ENCODE measurements around the gene GNG11.
A peak's percentile ranks its signal among the peaks of the same experiment; 100 is the strongest.

The GNG11 gene

DNA sequence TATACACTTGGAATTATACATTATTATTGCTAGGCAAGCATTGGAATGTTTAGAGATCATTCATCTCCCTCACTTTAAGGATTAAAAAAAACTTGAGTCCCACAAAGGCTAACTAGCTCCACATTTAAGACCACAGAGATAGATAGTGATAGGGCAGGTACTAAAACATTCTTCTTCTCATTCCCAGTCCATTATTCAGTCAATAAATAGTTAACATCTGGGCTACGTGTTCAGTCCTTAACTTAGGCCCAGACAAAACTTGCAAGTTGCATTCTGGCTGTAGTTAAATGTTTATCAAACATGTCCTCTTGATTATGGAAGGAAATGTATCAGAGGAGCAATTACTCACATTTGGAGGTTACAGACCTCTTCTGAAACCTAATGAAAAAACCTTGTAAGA lies 2.4 kb downstream of the GNG11 start:
- no peak for TF ChIP-seq EZH2phosphoT487 (IDR thresholded peaks at IDR 0.05; ENCODE audit: borderline replicate concordance, low read length)
- TF ChIP-seq, protein P1, sequence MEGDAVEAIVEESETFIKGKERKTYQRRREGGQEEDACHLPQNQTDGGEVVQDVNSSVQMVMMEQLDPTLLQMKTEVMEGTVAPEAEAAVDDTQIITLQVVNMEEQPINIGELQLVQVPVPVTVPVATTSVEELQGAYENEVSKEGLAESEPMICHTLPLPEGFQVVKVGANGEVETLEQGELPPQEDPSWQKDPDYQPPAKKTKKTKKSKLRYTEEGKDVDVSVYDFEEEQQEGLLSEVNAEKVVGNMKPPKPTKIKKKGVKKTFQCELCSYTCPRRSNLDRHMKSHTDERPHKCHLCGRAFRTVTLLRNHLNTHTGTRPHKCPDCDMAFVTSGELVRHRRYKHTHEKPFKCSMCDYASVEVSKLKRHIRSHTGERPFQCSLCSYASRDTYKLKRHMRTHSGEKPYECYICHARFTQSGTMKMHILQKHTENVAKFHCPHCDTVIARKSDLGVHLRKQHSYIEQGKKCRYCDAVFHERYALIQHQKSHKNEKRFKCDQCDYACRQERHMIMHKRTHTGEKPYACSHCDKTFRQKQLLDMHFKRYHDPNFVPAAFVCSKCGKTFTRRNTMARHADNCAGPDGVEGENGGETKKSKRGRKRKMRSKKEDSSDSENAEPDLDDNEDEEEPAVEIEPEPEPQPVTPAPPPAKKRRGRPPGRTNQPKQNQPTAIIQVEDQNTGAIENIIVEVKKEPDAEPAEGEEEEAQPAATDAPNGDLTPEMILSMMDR (IDR thresholded peaks at IDR 0.05; ENCODE audit: low read depth, low read length, poor library complexity, severe bottlenecking): no peak
- Histone ChIP-seq H3F3A (ENCODE audit: control insufficient read depth, insufficient read depth) (peaks cover 7% of the 10 kb centered on the region), H3K36me3 (ENCODE audit: control insufficient read depth, low read length) (0 out of 2 replicates have a peak, but pooled peaks cover 4% of the 10 kb centered on the region), H4K20me1 (ENCODE audit: control insufficient read depth, insufficient read depth, low read depth, low read length) (no peaks in the 10 kb centered on the region), H3K4me2 (ENCODE audit: low read length) (peak overlapping the region; percentile 76), H3K4me3 (ENCODE audit: low read length) (peak overlapping the region; percentile 83), H3K79me2 (ENCODE audit: control insufficient read depth, low read length) (peaks cover 23% of the 10 kb centered on the region), H3K9me3 (ENCODE audit: control insufficient read depth, insufficient read depth, low read length) (no peaks in the 10 kb centered on the region), H3K4me1 (ENCODE audit: control insufficient read depth, low read length) (peaks cover 36% of the 10 kb centered on the region), H3K9me2 (replicated peaks; ENCODE audit: control insufficient read depth, low read length) (no peaks in the 10 kb centered on the region), H3K27me3 (ENCODE audit: control insufficient read depth, low read length) (no peaks in the 10 kb centered on the region), H3K27ac (ENCODE audit: low read depth, low read length) (no peak overlapping the region)

DNA sequence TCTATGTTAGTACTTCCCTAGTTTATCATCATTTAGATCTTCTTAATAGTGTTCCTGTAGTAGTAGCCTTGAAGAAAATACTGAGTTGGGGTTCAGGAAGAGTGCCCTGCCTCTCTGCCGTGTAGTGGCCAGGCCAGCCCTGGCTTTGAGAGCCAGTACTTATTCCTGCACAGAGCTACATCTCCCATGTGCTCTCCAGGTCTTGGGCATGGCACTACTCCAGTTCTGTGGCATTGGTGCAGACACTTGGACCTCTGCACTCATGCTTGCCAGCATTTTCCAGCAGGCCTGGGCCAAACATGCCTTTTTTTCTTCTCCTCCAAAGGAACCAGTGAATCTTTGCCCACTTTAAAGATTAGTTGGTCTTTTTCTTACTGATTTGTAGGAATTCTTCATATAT lies 5.3 kb downstream of the GNG11 start:
- Histone ChIP-seq H3K36me3 (ENCODE audit: control insufficient read depth, low read length) (0 out of 2 replicates have a peak, but pooled peaks cover 4% of the 10 kb centered on the region), H3K4me2 (ENCODE audit: low read length) (no peak overlapping the region), H3K27ac (ENCODE audit: low read depth, low read length) (no peak overlapping the region), H3K4me3 (ENCODE audit: low read length) (no peak overlapping the region), H3K27me3 (ENCODE audit: control insufficient read depth, low read length) (no peaks in the 10 kb centered on the region), H3K9me3 (ENCODE audit: control insufficient read depth, insufficient read depth, low read length) (no peaks in the 10 kb centered on the region), H3F3A (ENCODE audit: control insufficient read depth, insufficient read depth) (no peaks in the 10 kb centered on the region), H4K20me1 (ENCODE audit: control insufficient read depth, insufficient read depth, low read depth, low read length) (no peaks in the 10 kb centered on the region), H3K9me2 (replicated peaks; ENCODE audit: control insufficient read depth, low read length) (no peaks in the 10 kb centered on the region), H3K4me1 (ENCODE audit: control insufficient read depth, low read length) (peaks cover 21% of the 10 kb centered on the region), H3K79me2 (ENCODE audit: control insufficient read depth, low read length) (peaks cover 23% of the 10 kb centered on the region)
- TF ChIP-seq, protein P1 (IDR thresholded peaks at IDR 0.05; ENCODE audit: low read depth, low read length, poor library complexity, severe bottlenecking): no peak
- TF ChIP-seq EZH2phosphoT487 (IDR thresholded peaks at IDR 0.05; ENCODE audit: borderline replicate concordance, low read length): no peak

DNA sequence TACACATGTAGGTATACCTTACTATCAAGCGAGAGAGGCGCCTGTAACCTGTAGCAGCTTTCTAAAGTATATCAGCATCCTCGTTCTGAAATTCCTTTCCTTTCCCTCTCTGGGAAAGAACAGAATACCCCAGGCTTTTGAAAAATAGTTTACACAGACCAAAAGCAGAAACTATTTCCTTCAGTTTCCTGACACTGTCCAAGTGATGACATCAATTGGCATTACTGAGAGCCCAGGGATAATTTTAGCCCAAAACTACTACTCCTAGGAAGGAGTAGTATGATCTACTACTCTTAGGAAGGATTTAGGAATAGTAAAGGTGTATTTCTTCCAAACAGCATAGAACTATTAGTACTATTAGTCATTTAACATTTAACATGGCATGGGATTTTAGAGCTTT lies 6.0 kb downstream of the GNG11 start:
- no peaks in the 10 kb centered on the region for H3K9me3 ChIP-seq (ENCODE audit: control insufficient read depth, insufficient read depth, low read length)
- H3K36me3 ChIP-seq (ENCODE audit: control insufficient read depth, low read length): 0 out of 2 replicates have a peak, but pooled peaks cover 4% of the 10 kb centered on the region
- H3K4me3 ChIP-seq (ENCODE audit: low read length): no peak overlapping the region
- TF ChIP-seq, protein P1 (IDR thresholded peaks at IDR 0.05; ENCODE audit: low read depth, low read length, poor library complexity, severe bottlenecking): no peak
- no peak for TF ChIP-seq EZH2phosphoT487 (IDR thresholded peaks at IDR 0.05; ENCODE audit: borderline replicate concordance, low read length)
- no peaks in the 10 kb centered on the region for H3K27me3 ChIP-seq (ENCODE audit: control insufficient read depth, low read length)
- peaks cover 17% of the 10 kb centered on the region for H3K4me1 ChIP-seq (ENCODE audit: control insufficient read depth, low read length)
- no peaks in the 10 kb centered on the region for H3F3A ChIP-seq (ENCODE audit: control insufficient read depth, insufficient read depth)
- H3K4me2 ChIP-seq (ENCODE audit: low read length): no peak overlapping the region
- no peak overlapping the region for H3K27ac ChIP-seq (ENCODE audit: low read depth, low read length)
- no peaks in the 10 kb centered on the region for H3K9me2 ChIP-seq (replicated peaks; ENCODE audit: control insufficient read depth, low read length)
- H3K79me2 ChIP-seq (ENCODE audit: control insufficient read depth, low read length): peaks cover 17% of the 10 kb centered on the region
- H4K20me1 ChIP-seq (ENCODE audit: control insufficient read depth, insufficient read depth, low read depth, low read length): no peaks in the 10 kb centered on the region

Measured in DOHH2 (cell line).